GM21367 (cell line): ENCODE data around the gene WWP2.
"Not testable (repeated sequence)": the region's sequence is repeated elsewhere in the genome, so short reads cannot be mapped to it uniquely, and the experiment has no call there.

ENCODE experiments used
- ATAC-seq: cut with Tn5 transposase; IDR thresholded peaks from one replicate; pipeline ENCODE4 v1.9.1; 2021; ENCODE audit not compliant: unreplicated experiment

WWP2 gene

GRCh38 chr16:69972935-69973334, 210.8 kb downstream of the WWP2 start:
- ATAC-seq: not testable (repeated sequence)

- ATAC-seq: not testable (repeated sequence)
Measured at GRCh38 chr16:69985196-69985595, 223.1 kb downstream of the WWP2 start.
